Transverse colon (tissue), 3 donors: ENCODE results near the gene TMEM163.
"Not testable (repeated sequence)": the region's sequence is repeated elsewhere in the genome, so short reads cannot be mapped to it uniquely, and the experiment has no call there.

ENCODE experiments used
- CTCF ChIP-seq, 5 experiments: fragments of 200-600 bp in 3 of 5; fragments of 450-650 bp in 2 of 5; sonication (generic) in 3 of 5; IDR thresholded peaks; 1 replicate in 2 of 5; 2 replicates in 3 of 5; pipeline ENCODE4 v1.5.1; 2016 to 2017; ENCODE audit warnings: antibody characterized with exemption in 5 of 5, inconsistent platforms in 3 of 5, mild to moderate bottlenecking in 2 of 5, moderate library complexity in 1 of 5
- POLR2A ChIP-seq: fragments of 450-650 bp; IDR thresholded peaks from one replicate; pipeline ENCODE4 v1.6.1; 2016; ENCODE audit warnings: antibody characterized with exemption, mild to moderate bottlenecking, moderate library complexity

GRCh38 chr2:134589171-134590083 is 129.4 kb downstream of the TMEM163 start:
- not testable (repeated sequence) for TF ChIP-seq CTCF (IDR thresholded peaks at IDR 0.05); POLR2A
